ENCODE measurements around the gene KLRF1. TPM values are rescaled to one million over a fixed set of nuclear protein-coding genes. Genes with fewer than 3 reads are reported as not detected.

Gene KLRF1
- total and polyA plus RNA-seq, 8 donors, result 0.28 to 2.1 (median 0.47) TPM; not detected in 1

DNA sequence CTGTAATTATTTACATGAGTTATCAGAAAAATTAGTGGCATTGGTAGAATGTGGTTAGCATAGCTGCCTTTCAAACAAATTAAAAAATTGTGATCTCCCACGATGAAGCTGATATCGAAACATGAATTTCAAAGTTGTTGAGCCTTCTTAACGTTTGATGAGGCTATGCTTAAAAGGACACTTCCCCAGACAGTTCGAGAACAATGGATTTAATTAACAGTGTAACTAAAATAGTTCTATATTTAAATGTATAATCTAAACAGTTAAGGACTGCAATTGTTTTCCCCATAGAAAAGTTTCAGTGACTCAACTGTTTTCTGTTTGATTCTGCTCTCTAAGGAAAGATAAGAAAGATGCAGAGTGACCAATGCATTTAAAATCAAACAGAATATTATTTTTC lies 40.2 kb downstream of the KLRF1 start:
- WGBS, 2 donors, result 52 to 72% methylated on average over 4 of the region's 4 CpGs
- no peak for ATAC-seq
- H3K27ac ChIP-seq, result peak overlapping the region in 1 of 4 donors; percentile 5

DNA sequence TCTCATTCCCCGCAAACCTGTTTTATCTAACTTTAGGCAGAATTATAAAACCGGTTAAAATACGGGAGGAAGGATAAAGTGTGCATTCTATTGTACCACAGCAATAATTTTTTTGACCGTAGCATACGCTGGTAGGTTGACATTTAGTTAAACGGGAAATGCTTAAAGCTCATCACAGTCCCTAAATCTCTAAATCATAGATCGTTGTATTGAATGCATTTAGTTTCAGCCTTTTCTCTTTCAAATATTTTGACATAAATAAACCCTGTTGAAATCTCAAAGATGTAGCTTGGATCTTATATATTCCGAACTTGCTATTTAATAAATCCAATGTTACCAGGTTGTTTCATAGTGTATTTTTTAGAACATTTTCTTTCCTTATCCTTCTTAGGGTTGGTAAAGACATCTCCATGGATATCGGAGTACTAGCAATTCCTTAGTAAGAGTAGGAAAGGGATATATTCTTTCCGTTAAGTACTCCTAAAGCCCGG lies 41.1 kb downstream of the KLRF1 start:
- TF ChIP-seq, protein P1, sequence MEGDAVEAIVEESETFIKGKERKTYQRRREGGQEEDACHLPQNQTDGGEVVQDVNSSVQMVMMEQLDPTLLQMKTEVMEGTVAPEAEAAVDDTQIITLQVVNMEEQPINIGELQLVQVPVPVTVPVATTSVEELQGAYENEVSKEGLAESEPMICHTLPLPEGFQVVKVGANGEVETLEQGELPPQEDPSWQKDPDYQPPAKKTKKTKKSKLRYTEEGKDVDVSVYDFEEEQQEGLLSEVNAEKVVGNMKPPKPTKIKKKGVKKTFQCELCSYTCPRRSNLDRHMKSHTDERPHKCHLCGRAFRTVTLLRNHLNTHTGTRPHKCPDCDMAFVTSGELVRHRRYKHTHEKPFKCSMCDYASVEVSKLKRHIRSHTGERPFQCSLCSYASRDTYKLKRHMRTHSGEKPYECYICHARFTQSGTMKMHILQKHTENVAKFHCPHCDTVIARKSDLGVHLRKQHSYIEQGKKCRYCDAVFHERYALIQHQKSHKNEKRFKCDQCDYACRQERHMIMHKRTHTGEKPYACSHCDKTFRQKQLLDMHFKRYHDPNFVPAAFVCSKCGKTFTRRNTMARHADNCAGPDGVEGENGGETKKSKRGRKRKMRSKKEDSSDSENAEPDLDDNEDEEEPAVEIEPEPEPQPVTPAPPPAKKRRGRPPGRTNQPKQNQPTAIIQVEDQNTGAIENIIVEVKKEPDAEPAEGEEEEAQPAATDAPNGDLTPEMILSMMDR (IDR thresholded peaks at IDR 0.05), result no peak
- Histone ChIP-seq H3K4me3 (peak overlapping the region in 2 of 4 donors; percentile 26 to 38), H3K4me1 (peaks cover 0 to 6% (median 0%) of the 10 kb centered on the region in 3 donors), H3K27ac (peak overlapping the region in 2 of 4 donors; percentile 72), H3K9me3 (no peaks in the 10 kb centered on the region), H3K36me3 (no peaks in the 10 kb centered on the region), H3K27me3 (peaks cover 0 to 2% (median 0%) of the 10 kb centered on the region in 4 donors)
- intact Hi-C loops (cut with DNase I), result no loop called here
- FAIRE-seq, result no peak
- DNase-seq, result no peak
- WGBS, 2 donors, result 82% methylated on average over 11 of the region's 11 CpGs
- ATAC-seq, result no peak

More for the DNA sequence above, 40.2 kb downstream of the KLRF1 start:
- Histone ChIP-seq H3K27me3 (peaks cover 0 to 3% (median 0%) of the 10 kb centered on the region in 4 donors), H3K4me3 (peak overlapping the region in 1 of 4 donors; percentile 38), H3K4me1 (peaks cover 0 to 6% (median 0%) of the 10 kb centered on the region in 3 donors), H3K9me3 (no peaks in the 10 kb centered on the region), H3K36me3 (no peaks in the 10 kb centered on the region)
- no peak for DNase-seq
- no peak for FAIRE-seq
- TF ChIP-seq, protein P1 (IDR thresholded peaks at IDR 0.05), result no peak
- intact Hi-C loops (cut with DNase I), result no loop called here

GRCh38 chr12:9868951-9869306 lies 41.6 kb downstream of the KLRF1 start:
- intact Hi-C loops (cut with DNase I), result no loop called here
- FAIRE-seq (peak; percentile 72), DNase-seq (no peak), ATAC-seq (no peak)
- H3K27me3 ChIP-seq, result no peaks in the 10 kb centered on the region
- no peaks in the 10 kb centered on the region for H3K36me3 ChIP-seq
- peak overlapping the region in 3 of 4 donors; percentile 17 to 72 (median 72) for H3K27ac ChIP-seq
- TF ChIP-seq, protein P1 (IDR thresholded peaks at IDR 0.05), result no peak
- 55 to 61% methylated on average over 4 of the region's 4 CpGs for WGBS, 2 donors
- peak overlapping the region in 2 of 4 donors; percentile 26 to 38 for H3K4me3 ChIP-seq
- peaks cover 0 to 6% (median 0%) of the 10 kb centered on the region in 3 donors for H3K4me1 ChIP-seq
- H3K9me3 ChIP-seq, result no peaks in the 10 kb centered on the region

DNA sequence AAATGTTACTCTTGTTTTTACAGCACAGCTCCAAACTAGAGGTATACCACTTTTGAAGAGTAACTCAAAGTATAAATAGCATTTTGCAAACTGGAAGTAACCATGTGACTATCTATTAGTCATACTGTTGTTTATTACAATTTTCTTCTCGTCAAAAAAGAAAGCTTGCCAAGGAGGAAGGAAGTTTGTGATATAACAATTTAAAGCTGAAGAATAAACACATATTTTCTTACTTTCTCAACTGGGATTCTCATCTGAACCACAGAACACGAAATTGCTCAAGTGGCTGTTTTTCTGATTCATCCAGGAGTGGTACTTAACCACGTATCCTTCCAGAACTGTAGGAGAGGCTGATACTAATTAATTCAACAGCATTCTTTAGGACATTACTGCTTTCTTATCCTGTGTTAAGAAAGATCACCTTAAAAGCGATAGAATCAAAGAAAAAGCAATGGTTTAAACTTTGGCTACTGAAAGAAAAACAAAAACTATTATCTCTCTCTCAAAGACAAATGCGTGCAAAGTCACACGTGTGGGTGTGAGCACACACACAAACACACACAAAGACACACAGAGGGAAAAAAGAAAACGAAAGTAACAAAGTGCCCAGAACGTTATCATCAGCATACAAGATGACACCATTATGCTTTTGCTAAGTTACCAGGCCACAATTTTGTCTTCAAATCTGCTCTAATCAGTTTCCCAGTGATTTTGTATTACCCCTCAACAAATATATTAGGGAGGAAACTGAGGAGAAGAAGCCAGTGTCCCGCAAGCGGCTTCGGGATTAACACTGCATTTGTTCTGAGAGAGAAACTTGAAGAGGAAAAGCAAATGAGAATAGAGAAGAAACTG lies 42.3 kb downstream of the KLRF1 start, which contains the start of gene CLEC2B:
Gene CLEC2B, minus strand, starts transcription at position 48 of the 855 bp plus-strand sequence.
- Histone ChIP-seq H3K9me3 (no peaks in the 10 kb centered on the region), H3K36me3 (no peaks in the 10 kb centered on the region), H3K4me1 (peaks cover 0 to 6% (median 0%) of the 10 kb centered on the region in 3 donors), H3K27me3 (no peaks in the 10 kb centered on the region), H3K4me3 (peak within 1 kb of the TSS in 3 of 4 donors; percentile 9 to 38 (median 26)), H3K27ac (peak within 1 kb of the TSS in 3 of 4 donors; percentile 17 to 72 (median 72))
- TF ChIP-seq, protein P1 (IDR thresholded peaks at IDR 0.05), result no peak
- FAIRE-seq, result peak; percentile 87
- no peak for DNase-seq
- intact Hi-C loops (cut with DNase I), result no loop called here
- ATAC-seq, result peak in 3 of 4 donors; percentile 72 to 87 (median 85)
- WGBS, 2 donors, result 15 to 18% methylated on average over 11 of the region's 11 CpGs

Data from pancreas (tissue), 10 donors.